H1 (cell line): ENCODE data around the gene LYRM4. TPM values are rescaled to one million over a fixed set of nuclear protein-coding genes. Genes with fewer than 3 reads are reported as not detected.

ENCODE experiments used
- TAF7 ChIP-seq: optimal IDR thresholded peaks from 2 replicates; pipeline ENCODE3; 2011; ENCODE audit warnings: low read depth, mild to moderate bottlenecking, inconsistent platforms, low read length, moderate library complexity, borderline replicate concordance
- polyA plus RNA-seq, 7 experiments: library from polyadenylated mRNA; depleted of rRNA in 3 of 7; stranded (reverse) in 5 of 7; unstranded in 2 of 7; fragments of >200 nt in 5 of 7; fragments of 200-250 nt in 2 of 7; gene quantifications; 1 replicate in 5 of 7; 2 replicates in 1 of 7; 4 replicates in 1 of 7; pipeline versions ENCODE4 v1.2.1 to v1.2.3, GENCODE V29; 2011 to 2013; ENCODE audit warnings: missing spikeins in 2 of 7, mixed read lengths in 2 of 7
- total RNA-seq: library from RNA; stranded (reverse); fragmentation: NEBNext Ultra II Directional; extraction: Animal tissue kit (Norgen Biotek cat#: 25700); gene quantifications from 2 replicates; pipeline ENCODE4 v1.2.1, GENCODE V29; 2021

The LYRM4 gene
- total and polyA plus RNA-seq, 2 of the 8 experiments (the other 6 are each of a cell fraction or from before 2014, with no cell fraction given) = 56.6 to 62.8 TPM

DNA sequence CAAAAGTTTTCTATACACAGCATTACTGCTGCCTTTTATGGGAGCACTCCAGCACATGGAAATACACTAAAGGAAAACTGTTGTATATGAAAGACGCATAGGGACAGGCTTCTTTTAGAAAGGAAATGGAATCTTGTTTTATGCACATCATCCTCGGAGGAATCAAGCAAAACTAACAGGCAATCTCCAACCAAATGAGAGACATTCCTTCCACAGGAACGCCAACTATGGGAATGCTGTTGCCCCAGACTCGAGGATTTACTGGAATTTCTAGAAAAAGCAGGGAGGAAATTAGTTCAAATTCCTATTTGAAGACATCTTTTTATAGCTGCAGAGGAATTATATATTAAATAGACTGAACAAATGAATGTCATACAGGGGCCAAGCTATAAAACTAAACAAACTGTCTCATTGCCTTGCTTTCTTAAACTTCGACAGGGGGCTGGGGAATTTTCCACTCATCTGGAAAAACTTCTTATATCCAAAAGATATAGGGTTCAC is 52.2 kb downstream of the LYRM4 start (continued):
- no peak for TF ChIP-seq TAF7
- TF ChIP-seq, all 59 proteins: peak for 0
